Stimulated activated CD4-positive, alpha-beta T cell treated with anti-CD3 and anti-CD28 coated beads, Interleukin-4, amount 100 ng/mL, for 24 hours (primary cell): ENCODE data around the gene TBC1D32.
"Not testable (repeated sequence)": the region's sequence is repeated elsewhere in the genome, so short reads cannot be mapped to it uniquely, and the experiment has no call there.

Experiments used
- DNase-seq: peaks from one replicate; pipeline ENCODE4 v3.0.0-alpha.2; 2020

Gene TBC1D32

DNA sequence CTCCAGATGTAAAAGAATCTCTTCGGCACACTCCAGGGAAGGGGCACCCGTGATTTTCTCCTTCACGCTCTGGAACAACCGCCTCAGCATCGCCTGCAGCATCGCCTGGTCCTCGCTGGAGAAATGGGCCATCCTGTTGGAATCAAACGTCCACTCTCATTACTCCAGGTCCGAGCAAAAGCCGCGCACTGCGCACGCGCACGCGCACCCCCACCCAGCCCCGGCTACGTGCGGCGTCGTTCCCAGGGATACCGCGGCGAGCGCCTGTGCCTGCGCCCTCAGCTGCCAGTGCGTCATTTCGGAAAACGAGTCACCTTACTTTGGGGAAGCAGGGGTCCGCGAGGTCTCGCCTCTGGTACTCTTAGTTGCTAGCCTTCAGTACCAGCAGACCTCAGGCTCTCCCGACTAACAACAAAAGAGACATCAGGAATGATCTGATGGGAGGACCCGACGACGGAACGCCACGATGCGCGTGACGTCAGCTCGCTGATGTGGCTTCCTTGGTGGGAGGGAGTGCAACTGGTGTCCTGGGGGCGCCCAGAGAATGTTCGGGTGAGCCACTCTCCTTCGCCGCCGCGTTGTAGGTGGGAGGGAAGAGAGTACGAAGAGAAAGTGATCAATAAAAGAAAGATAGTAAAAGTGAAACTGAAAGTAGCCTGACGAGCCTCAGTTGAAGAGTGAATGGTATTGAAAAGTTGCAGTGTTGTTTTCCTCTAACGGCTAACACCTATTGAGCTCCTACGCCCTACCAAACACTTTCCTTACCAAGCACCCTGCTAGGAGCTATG, at the start of gene TBC1D32:
Gene TBC1D32, minus strand, starts transcription at position 182 of the 788 bp plus-strand sequence. Its CDS starts 50 bp downstream, at position 132.
- peak; percentile 88 for DNase-seq

DNA sequence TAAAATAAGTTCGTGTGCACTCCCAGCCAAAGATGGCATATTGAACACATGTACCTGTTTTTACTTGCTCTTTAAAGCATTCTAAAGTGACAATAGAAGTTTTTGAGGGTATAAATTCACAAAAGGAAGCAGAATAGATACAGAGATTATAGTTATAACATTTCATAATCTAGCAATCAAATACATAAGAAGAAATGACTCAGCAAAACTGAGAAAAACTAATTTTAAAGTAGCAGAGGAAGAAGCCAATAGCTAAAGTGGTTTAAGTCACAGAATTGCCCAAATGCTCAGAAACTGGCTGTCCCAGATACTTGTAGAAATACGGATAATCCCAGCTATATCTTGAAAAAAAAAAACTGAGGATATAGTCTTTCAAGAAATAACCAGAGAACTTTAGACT, 49.2 kb upstream of the TBC1D32 start:
- DNase-seq: no peak

GRCh38 chr6:121382467-121383121, 48.3 kb upstream of the TBC1D32 start:
- no peak for DNase-seq

DNA sequence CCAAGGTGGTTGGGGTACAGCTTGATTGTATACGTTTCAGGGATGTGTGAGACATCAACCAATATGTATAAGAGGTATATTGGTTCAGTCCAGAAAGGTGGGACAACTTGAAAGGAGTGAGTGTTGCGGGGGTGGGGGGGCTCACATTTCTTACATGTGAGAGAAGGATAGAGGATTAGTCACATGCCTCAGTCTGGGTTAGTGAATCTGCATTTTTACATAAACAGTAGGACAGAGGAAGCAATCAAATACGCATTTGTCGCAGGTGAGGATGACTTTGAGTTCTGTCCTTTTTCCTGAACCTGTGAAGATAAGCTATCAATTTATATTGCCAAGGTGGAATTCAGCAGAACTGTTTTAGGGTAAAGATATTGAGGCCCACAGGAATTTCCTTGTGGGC, 42.1 kb upstream of the TBC1D32 start:
- DNase-seq: no peak

DNA sequence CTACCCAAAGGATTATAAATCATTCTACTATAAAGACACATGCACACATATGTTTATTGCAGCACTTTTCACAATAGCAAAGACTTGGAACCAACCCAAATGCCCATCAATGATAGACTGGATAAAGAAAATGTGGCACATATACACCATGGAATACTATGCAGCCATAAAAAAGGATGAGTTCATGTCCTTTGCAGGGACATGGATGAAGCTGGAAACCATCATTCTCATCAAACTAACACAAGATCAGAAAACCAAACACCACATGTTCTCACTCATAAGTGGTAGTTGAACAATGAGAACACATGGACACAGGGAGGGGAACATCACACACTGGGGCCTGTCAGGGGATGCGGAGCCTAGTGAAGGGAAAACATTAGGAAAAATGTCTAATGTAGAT, 39.9 kb upstream of the TBC1D32 start:
- DNase-seq: not testable (repeated sequence)

GRCh38 chr6:121365536-121366521, 31.5 kb upstream of the TBC1D32 start:
- DNase-seq: no peak

GRCh38 chr6:121356575-121356974, 22.3 kb upstream of the TBC1D32 start:
- DNase-seq: no peak

DNA sequence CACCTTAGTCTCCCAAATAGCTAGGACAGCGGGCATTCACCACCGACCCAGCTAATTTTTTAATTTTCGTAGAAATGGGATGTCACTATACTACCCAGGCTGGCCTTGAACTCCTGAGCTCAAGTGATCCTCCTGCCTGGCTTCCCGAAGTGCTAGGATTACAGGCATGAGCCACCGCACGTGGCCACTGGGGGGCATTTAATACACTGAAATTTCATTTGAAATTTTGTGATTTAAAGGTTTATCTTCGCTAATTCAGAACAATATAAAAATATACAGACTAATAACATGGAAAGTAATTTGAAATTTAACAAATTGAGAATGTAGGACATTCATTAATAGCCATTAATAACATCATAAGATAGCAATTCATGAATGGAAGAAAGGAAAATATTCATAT, 20.5 kb upstream of the TBC1D32 start:
- DNase-seq: no peak

DNA sequence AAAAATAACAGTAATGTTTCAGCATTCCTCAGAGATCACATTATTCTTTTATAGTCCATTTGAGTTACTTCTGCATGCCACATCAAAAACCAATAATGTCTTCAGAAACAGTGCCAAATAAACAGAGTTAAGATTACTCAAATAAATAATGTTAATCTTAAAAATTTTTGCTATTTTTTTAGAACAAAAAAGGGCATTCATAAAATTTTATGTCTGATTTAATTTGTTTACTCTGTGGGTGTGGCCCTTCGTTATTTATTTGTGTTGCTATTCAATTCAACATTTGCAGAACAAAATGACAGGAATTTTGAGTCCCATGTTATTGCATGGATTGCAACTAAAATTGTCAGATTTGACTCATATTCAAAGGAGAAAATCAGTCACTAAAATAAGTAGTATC, 18.7 kb upstream of the TBC1D32 start:
- DNase-seq: no peak

DNA sequence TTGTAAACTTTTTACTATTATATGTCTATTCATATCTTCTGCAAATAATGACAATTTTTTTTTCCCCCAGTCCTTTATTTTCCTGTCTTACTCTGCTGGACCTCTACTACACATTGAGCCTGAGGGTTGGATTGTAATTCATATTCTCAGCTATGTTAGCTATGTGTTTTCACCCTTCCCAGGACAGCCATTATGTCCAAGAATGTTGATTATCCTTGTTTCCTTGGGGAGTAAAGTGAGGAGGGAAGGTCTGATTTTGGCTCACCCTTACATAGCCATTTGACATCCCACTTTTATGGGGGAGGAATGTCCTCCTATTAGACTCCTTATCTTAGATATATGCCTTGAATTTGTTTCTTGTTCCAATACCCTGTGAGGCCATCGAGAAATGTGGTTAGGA, 17.6 kb upstream of the TBC1D32 start:
- no peak for DNase-seq

- no peak for DNase-seq
These were observed 15.3 kb upstream of the TBC1D32 start for GRCh38 chr6:121349596-121349995.

GRCh38 chr6:121347484-121347883, 13.2 kb upstream of the TBC1D32 start:
- DNase-seq: no peak

DNA sequence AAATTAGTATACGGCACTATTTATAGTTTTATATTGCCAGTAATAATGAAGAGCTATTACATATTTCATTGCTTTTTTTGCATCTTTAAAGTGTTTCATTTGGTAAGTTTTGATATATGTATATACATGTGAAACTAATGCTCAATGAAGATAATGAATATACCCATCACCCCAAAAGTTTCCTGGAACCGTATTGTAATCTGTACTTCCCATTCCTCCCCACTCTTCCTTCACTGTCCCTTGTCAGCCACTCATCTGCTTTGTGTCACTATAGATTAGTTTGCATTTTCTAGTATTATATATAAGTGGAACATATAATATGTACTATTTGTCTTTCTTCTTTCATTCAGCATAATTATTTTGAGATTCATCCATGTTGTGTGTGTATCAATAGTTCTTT, 10.3 kb upstream of the TBC1D32 start:
- DNase-seq: no peak

DNA sequence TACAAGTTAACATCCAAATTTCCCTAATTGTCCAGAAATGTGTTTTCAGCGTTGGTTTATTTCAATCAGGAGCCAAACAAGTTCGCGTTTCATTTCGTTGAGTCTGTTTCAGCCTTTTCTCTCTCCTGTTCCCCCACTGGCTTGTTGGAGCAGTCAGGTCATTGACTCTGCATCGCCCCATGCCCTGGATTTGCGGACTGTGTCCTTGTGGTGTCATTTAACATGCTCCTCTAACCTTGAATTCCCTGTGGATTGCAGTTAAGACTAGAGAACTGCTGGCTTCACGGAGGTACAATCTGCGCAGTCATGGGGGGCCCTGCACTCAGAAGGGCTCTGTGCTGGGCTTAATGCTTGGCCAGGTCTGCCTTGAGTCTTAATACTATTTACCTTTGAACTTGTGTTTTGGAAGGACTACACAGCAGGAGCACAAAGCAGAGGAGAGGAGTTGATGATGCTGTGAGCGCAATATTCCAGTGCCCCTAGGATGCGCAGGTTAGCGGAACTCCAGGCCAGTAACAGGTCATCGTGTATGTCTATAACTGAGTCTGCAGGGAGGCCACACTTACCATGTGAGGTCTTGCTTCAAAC, 5.5 kb upstream of the TBC1D32 start:
- no peak for DNase-seq

- no peak for DNase-seq
These were observed 4.7 kb upstream of the TBC1D32 start for GRCh38 chr6:121338956-121339355.

DNA sequence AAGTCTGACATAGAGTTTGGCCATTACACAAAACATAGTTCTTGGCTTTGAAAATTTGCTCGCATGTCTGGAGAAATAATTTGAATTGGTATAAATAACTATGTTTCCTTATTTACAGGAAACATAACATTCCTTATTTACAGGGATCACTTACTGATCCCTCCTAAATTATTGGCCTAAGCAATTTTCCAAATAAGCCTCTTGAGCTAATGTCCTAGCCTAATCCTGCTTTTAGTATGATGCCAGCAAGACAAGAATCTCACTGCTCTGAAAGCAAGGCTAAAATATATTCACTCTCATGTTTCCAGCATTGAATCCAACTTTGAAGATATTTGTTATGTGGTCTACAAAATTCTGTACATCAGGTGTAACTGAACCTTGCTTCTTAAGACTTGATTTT, 4.1 kb upstream of the TBC1D32 start:
- no peak for DNase-seq

DNA sequence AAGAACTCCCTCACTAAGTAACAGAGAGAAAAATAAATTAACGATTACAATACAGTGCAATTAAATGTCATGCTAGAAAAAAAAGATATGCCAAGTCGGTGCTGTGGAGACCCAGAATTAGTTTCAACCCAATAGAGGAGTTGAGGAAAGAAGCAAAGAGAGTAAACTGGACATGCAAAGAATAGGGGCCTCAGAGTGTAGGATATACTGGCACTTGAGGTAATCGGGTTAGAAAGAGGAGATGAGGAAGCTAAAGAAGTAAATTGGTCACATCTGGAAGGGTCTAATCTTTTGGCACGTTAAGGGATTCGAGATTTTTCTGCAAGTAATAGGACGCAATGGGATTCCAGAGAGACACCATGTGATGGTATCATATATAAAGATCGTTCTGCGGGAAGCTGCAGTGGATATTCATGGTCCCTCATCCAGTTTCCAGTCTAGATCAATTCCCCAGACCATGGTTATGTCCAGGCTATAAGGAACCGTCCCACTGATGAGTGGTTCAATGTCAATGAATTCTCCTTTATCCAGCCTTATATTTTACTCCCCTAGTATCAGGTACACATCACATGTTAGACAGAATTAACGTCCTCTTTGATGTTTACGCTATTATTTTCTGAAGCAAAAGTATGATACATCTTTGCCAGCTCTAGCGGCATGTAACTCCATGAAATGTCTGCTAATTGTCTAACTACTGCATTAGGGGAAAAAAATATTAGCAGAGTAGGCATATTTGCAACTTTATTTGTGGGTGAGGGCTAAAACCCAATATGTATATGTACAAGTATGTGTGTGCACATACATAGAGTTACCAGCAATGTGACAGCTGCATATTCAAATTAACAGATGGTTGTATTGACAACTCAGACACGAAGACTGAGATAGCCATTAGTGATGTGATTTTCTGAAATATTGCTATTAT, 1.1 kb upstream of the TBC1D32 start:
- DNase-seq: no peak

DNA sequence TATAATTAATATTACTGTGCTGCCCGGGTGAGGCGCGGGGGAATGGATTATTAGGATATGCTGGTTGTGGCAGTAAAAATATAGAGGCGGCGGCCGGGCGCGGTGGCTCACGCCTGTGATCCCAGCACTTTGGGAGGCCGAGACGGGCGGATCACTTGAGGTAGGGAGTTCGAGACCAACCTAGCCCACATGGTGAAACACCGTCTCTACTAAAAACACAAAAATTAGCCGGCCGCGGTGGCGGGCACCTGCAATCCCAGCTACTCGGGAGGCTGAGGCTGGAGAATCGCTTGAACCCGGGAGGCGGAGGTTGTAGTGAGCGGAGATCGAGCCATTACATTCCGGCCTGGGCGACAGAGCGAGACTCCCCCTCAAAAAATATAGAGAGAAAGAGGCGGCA, 586 bp downstream of the TBC1D32 start:
- DNase-seq: not testable (repeated sequence)

DNA sequence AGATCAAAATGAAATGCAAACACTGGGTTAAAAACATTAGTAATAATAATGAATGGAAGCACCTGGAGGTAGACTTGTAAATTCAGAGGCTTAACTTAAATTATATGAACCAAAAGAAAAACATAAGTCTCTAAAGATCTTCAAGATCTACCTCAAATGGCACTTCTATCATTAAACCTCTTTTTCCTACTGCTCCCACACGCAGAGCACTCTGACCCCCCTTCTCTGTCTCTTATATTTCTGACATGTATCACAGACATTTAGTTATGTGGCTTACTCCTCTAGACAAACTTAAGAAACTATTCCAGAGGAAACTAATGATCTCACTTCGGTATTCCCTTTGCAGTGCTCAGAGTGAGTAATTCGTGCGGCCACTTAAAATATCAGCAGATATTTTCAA, 1.1 kb downstream of the TBC1D32 start:
- no peak for DNase-seq

GRCh38 chr6:121330516-121330915, 3.8 kb downstream of the TBC1D32 start:
- DNase-seq: no peak

- DNase-seq: no peak
These were observed 13.0 kb downstream of the TBC1D32 start for GRCh38 chr6:121321282-121321681.

DNA sequence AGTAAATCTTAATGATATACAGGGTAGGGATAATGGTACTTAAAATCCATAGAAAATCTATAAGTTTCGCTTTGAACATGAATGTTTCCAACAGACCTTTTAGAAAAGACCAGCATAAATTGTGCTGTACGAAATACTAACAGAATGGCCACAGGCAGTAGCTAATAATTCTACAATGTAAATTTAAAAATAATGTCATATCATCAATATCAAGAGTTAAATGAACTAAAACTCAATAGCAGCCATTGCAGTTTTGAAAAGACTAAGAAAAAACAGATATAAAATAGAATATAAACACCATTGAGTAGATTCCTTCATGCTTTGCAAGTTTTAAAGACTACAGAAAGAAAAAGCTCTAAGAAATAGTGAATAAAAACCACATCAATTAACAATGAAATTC, 14.7 kb downstream of the TBC1D32 start:
- no peak for DNase-seq
